Mucosa of rectum (tissue), 2 donors: Measurements from ENCODE around the gene EXTL1.

Experiments
- H3K27ac ChIP-seq, 2 donors: one replicate each; pipeline ENCODE4 v1.7.0; 2013; ENCODE audit warnings: inconsistent platforms in 2 of 2, low read depth in 2 of 2, low read length in 2 of 2
- H3K27me3 ChIP-seq, 2 donors: one replicate each; pipeline ENCODE4 v1.7.0; 2013; ENCODE audit warnings: low read length in 2 of 2; ENCODE audit not compliant: control insufficient read depth in 2 of 2, insufficient read depth in 2 of 2
- H3K36me3 ChIP-seq, 2 donors: one replicate each; pipeline ENCODE4 v1.7.0; 2013; ENCODE audit warnings: low read length in 2 of 2; ENCODE audit not compliant: control insufficient read depth in 2 of 2, insufficient read depth in 2 of 2
- H3K4me1 ChIP-seq, 2 donors: one replicate each; pipeline ENCODE4 v1.7.0; 2013; ENCODE audit warnings: low read length in 2 of 2, mild to moderate bottlenecking in 1 of 2; ENCODE audit not compliant: control insufficient read depth in 2 of 2, insufficient read depth in 2 of 2
- H3K4me3 ChIP-seq, 2 donors: one replicate each; pipeline ENCODE4 v1.7.0; 2013; ENCODE audit warnings: low read length in 2 of 2
- H3K9ac ChIP-seq, 2 donors: one replicate each; pipeline ENCODE4 v1.7.0; 2013; ENCODE audit warnings: low read length in 2 of 2, low read depth in 1 of 2, mild to moderate bottlenecking in 1 of 2
- H3K9me3 ChIP-seq, 2 donors: one replicate each; pipeline ENCODE4 v1.7.0; 2013; ENCODE audit warnings: low read length in 2 of 2; ENCODE audit not compliant: control insufficient read depth in 2 of 2
- donor health status: healthy.
- donor health status: Normal muscosa, but diverticular disease.

EXTL1 gene

GRCh38 chr1:25989440-25990234 is 31.9 kb upstream of the EXTL1 start:
- Histone ChIP-seq H3K36me3 (peaks cover 14 to 29% of the 10 kb centered on the region in 2 donors), H3K4me1 (no peaks in the 10 kb centered on the region), H3K9me3 (no peaks in the 10 kb centered on the region), H3K27me3 (no peaks in the 10 kb centered on the region), H3K27ac (no peak overlapping the region), H3K4me3 (peak overlapping the region in 1 of 2 donors; percentile 4), H3K9ac (no peak overlapping the region)

DNA sequence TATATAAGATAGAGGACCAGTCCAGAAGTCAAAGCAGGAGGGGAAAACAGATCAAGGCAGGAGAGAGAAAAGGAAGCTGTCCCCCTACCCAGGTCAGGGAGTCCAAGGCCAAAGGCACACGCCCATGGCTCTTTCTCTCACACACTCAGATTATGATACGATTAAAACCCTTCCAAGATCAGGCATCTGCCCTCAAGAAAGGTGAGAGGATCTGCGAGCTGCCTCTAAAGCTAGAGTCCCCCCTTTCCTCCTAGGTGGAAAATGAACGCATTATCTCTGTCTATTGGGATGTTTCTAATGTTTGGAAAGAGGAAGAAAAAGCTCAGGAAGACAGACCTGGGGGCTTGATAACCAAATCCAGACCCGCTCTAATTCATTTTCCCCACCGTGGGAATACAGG is 31.3 kb upstream of the EXTL1 start:
- H3K9me3 ChIP-seq: no peaks in the 10 kb centered on the region
- H3K36me3 ChIP-seq: peaks cover 14 to 26% of the 10 kb centered on the region in 2 donors
- H3K9ac ChIP-seq: no peak overlapping the region
- H3K4me1 ChIP-seq: no peaks in the 10 kb centered on the region
- no peaks in the 10 kb centered on the region for H3K27me3 ChIP-seq
- no peak overlapping the region for H3K27ac ChIP-seq
- peak overlapping the region in 1 of 2 donors; percentile 67 for H3K4me3 ChIP-seq

GRCh38 chr1:25990702-25991395 is 30.7 kb upstream of the EXTL1 start:
- H3K27me3 ChIP-seq: no peaks in the 10 kb centered on the region
- no peaks in the 10 kb centered on the region for H3K4me1 ChIP-seq
- H3K36me3 ChIP-seq: peaks cover 11 to 23% of the 10 kb centered on the region in 2 donors
- H3K9ac ChIP-seq: no peak overlapping the region
- H3K9me3 ChIP-seq: no peaks in the 10 kb centered on the region
- peak overlapping the region in 1 of 2 donors; percentile 67 for H3K4me3 ChIP-seq
- no peak overlapping the region for H3K27ac ChIP-seq

- Histone ChIP-seq H3K27ac (no peak overlapping the region), H3K4me1 (peaks cover 5 to 6% of the 10 kb centered on the region in 2 donors), H3K9me3 (no peaks in the 10 kb centered on the region), H3K4me3 (no peak overlapping the region), H3K9ac (no peak overlapping the region), H3K27me3 (no peaks in the 10 kb centered on the region), H3K36me3 (peaks cover 9 to 15% of the 10 kb centered on the region in 2 donors)
These were observed 29.5 kb upstream of the EXTL1 start for GRCh38 chr1:25991937-25992688.

DNA sequence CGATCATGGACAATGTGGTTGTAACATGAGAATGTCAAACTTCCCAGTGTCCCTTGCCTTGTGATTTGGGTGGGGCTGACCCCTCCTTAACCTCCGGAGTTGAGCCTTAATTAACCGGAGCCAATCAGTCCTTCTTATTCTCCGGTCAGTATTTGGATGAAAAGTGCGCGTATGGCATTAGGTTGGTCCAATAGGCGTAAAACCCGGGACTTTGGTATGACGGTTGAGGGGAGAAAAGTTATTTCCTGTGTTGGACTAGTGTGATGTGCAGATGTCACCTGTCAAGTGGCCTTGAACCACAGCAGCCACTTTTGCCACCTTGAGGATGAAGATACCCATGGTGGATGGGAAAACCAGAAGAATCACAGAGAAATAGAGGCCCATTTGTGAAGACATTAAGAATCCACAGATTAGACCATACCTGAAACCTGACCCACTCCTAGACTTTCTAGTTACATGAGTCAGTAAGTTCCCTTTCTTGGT is 28.8 kb upstream of the EXTL1 start:
- Histone ChIP-seq H3K27ac (no peak overlapping the region), H3K9me3 (no peaks in the 10 kb centered on the region), H3K9ac (no peak overlapping the region), H3K4me3 (no peak overlapping the region), H3K4me1 (peaks cover 7 to 11% of the 10 kb centered on the region in 2 donors), H3K36me3 (peaks cover 9 to 13% of the 10 kb centered on the region in 2 donors), H3K27me3 (no peaks in the 10 kb centered on the region)

DNA sequence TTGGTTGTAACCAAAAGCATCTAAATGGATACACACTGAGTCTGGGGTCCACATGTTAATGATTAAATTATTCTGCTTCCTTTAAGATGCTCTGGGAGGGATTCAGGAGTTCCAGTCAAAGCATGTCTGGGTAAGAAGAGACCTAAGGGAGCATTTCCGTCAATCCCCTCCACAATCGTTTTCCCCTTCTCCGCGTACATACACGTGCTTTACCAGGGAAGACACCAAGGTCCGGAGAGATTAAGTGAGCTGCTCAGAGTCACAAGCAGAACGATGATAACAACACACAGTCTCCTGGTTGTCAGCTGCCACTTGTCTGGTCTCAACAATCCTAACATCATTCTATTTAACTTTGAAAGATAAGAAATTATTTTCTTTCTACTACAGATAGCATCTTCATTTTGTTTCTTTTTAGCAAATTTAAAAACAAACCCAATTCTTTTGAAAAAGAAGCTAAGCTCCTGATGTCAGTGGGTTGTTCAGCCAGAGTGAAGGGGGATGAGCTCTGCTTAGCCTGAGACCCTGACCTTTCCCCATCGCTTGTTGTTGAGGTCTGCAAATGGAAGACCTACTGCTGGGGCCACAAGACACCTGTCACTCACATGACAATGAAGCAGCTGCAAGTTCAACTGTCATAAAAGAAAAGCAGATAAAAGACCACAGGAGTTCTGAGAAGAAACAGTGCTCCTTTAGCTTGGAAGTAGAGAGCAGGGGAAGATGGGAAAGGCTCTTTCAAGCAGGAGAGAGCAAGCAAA is 28.2 kb upstream of the EXTL1 start:
- H3K9me3 ChIP-seq: no peaks in the 10 kb centered on the region
- H3K4me1 ChIP-seq: peaks cover 8 to 12% of the 10 kb centered on the region in 2 donors
- no peak overlapping the region for H3K4me3 ChIP-seq
- H3K27me3 ChIP-seq: no peaks in the 10 kb centered on the region
- H3K27ac ChIP-seq: no peak overlapping the region
- no peak overlapping the region for H3K9ac ChIP-seq
- peaks cover 3 to 9% of the 10 kb centered on the region in 2 donors for H3K36me3 ChIP-seq

DNA sequence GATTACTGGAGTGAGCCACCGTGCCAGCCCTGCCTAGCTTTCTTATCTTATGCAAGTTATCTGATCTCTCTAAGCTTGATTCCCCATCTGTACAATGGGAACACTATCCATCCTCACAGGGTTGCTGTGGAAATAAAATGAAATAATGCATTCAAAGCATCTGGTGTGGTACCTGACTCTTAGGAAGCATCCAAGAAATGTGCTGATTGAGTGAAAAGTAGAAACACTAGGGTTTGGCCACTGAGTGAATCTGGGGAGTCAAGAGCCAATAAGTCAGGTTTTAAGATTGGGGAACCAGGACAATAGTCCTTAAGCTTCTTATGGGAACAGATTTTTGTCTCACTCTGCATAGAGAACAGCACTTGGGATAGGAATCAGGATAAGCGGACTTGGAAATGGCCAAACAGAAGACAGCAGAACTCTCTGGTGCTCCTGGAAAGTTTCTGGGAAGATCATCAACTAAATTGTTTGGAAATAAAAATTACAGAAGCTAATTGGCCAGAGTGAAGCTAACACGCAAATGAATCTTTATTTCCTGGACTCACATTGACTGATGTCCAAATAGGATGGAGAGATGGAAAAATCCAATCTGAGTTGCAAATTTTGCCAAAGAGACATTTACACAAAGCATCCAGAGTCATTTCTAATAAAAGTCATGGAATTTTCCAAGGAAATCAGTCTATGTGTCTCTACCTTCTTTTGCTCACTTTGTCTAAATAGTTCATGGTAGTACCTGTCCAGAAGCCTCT is 27.0 kb upstream of the EXTL1 start:
- no peaks in the 10 kb centered on the region for H3K9me3 ChIP-seq
- H3K9ac ChIP-seq: no peak overlapping the region
- H3K4me3 ChIP-seq: no peak overlapping the region
- no peak overlapping the region for H3K27ac ChIP-seq
- H3K4me1 ChIP-seq: peaks cover 12 to 14% of the 10 kb centered on the region in 2 donors
- no peaks in the 10 kb centered on the region for H3K27me3 ChIP-seq
- peaks cover 3 to 7% of the 10 kb centered on the region in 2 donors for H3K36me3 ChIP-seq

- Histone ChIP-seq H3K9me3 (no peaks in the 10 kb centered on the region), H3K36me3 (peaks cover 0 to 3% of the 10 kb centered on the region in 2 donors), H3K4me1 (peaks cover 12 to 14% of the 10 kb centered on the region in 2 donors), H3K27ac (peak overlapping the region; percentile 84 to 86), H3K9ac (peak overlapping the region; percentile 73 to 81), H3K4me3 (peak overlapping the region; percentile 83 to 88), H3K27me3 (no peaks in the 10 kb centered on the region)
These were observed 24.4 kb upstream of the EXTL1 start for GRCh38 chr1:25996966-25997827.
